ENCODE data around the gene AIF1L.

DNA sequence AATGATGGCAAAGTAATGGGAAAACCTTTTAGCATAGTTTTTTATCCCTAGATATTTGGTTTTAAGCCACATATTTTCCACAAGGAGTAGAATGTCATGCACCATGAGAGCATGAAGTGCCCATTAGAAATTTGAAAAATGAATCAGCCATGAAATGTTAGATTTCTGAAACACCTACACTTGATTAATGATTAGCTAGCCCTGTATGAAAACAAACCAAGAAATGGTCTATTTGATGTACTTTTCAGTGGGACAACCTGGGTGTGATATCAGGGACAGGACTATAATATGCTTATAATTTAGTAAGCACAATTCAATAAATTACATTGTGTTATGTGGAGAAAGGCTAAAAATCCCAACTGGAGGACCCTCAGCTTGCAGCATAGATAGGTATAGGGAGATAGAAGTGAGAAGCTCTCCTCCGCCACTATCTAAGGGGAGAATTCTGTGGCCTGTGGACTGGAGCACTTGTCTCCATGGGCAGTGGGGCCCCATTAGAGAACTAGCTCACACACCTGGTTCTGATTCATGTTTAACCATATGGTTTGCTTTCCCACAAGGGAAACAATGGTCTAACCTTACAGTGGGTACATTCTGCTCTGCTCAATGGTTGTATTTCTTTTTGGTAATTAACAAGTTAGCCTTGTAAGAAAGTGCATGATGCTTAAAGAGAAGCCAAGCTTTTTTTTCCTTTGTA, 64.2 kb downstream of the AIF1L start:
- TF ChIP-seq EP300 (IDR thresholded peaks at IDR 0.05), result no peak
- TF ChIP-seq CTCF (IDR thresholded peaks at IDR 0.05), result no peak
